ENCODE results near the gene HDDC2.
"Not testable (repeated sequence)": the region's sequence is repeated elsewhere in the genome, so short reads cannot be mapped to it uniquely, and the experiment has no call there.

The HDDC2 gene

DNA sequence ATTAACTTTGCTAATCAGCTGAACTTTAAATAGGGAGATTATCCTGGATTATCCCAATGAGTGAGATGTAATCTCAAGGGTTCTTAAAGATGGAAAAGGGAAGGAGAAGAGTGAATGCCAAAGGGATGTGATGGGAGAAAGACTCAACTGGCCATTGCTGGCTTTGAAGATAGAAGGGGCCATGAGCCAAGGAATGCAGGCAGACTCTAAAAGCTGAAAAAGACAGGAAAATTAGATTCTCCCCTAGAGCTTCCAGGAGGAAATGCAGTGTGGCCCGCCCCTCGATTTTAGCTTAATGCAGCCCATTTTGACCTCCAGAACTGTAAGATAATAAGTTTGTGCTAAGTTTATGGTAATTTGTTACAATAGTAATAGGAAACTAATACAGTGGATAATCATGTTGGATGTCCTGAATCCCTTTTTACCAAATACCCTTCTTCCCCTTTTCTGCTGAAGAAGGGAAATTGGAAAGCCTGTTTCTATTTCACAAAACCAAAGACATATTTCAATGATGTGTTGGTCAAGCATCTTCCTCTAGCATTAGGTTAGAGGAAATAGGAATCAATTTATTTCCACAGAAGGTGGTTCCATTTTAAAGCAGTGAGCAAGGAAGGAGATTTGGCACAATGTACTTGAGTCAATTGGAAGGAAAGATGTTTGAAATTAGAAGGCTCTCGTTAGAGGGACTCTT is 3.3 kb upstream of the HDDC2 start:
- no peak for DNase-seq

DNA sequence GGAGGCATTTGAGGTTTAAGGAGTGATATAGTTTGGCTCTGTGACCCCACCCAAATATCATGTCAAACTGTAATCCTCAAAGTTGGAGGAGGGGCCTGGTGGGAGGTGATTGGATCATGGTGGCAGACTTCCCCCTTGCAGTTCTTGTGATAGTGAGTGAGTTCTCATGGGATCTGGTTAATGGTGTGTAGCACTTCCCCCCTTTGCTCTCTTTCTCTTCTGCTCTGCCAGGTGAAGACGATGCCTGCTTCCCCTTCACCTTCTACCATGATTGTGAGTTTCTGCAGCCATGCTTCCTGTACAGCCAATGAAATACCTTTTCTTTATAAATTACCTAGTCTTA is 1.7 kb upstream of the HDDC2 start:
- no peak for DNase-seq

DNA sequence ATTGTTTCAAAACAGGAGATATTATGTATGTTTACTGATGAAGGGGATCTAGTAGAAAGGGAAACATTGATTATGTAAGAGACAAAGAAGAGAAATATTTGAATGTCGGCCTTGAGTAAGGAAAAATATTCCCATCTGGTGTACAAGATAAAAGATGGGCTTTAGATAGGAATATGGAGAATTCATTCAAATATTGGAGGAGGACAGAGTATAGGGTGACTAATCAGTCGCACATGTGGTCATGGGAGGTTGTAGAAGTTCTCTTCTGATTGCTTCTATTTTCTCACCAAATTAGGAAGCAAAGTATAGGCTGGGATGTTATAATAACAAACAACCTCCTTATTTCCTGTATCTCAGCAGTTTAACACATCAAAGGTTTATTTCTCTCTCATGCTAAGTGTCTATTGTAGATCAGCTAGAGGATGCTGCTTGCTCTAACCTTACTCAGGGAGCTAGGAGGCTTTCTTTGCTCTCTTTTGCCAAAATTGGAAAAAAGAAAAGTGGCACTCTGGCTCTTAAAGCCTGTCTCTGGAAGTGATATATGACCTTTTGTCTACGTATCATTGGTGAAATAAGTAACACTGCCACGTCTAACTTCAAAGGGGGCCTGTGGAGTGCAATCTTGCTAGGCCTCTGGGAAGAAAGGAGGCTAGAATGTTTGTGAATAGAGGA is 1.2 kb upstream of the HDDC2 start:
- no peak for DNase-seq

DNA sequence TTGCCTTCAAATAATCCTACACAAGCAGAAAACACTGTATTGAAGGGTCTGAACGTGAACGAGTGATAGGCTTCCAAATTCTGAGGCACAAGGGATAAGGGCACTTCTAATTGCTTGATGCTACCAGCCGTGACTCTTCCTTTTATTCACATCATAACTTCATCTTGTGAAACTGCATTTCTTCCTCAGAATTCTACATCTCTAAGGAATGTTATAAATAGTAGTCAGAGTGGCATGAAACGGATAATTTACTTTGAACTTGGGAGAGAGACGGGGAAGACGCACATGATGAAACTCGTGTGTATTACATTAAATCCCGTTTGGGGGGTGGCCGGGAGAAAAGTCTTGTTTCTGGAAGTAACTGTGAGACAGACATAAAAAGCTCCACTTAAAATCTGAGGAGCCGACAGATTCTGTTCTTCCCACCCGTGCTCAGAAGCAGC is 754 bp downstream of the HDDC2 start:
- DNase-seq = no peak

DNA sequence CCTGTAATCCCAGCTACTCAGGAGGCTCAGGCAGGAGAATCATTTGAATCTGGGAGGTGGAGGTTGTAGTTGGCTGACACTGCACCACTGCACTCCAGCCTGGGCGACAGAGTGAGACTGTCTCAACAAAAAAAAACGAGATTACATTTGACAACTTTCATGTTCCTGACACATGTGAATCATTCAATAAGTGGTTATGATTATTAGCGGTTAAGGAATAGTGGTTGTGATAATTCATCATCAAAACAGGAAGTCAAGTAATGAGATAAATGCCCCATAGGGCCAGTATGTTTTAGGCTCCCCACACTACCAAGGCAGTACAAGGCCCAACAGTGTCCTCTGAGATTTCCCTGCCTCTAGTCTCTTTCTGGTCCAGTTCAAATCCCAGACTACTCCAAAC is 2.5 kb downstream of the HDDC2 start:
- no peak for DNase-seq

DNA sequence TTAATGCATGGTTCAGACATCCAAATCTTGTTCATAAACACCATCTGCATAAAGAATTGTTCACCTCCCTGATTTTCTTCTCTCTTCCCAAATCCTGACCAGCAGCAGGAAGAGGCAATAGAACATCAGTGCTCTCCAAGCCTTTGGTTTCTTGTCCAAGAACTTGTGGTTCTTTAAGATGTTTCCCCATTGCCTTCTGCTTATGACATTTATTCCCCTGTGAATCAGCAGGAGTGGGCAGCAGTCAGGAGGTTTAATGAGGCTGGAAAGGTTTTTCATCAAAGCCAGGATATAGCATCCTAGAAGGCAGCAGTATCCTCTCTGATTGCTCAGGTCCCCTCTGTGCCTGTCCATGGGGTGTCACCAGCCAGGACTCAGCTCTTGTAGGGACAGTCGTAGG is 5.3 kb downstream of the HDDC2 start:
- DNase-seq = no peak

DNA sequence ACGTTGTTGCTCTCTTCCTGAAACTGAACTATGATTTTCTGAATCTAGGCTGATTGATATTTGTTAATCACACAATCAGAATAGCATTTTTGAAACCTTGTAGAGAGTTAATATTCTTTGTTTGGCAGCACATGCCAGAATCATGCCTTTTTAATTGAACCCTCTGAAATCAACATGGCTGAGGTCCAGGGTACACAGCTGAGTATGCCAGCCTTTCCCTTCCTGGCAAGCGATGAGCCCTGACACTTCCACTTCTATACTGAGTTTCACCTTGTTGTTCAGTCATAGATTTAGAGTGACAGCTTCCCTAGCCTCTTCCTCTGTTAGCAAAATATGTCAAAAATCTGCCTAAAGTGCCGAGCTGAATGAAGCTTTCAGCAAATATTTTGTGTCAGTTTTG is 6.8 kb downstream of the HDDC2 start:
- no peak for DNase-seq

DNA sequence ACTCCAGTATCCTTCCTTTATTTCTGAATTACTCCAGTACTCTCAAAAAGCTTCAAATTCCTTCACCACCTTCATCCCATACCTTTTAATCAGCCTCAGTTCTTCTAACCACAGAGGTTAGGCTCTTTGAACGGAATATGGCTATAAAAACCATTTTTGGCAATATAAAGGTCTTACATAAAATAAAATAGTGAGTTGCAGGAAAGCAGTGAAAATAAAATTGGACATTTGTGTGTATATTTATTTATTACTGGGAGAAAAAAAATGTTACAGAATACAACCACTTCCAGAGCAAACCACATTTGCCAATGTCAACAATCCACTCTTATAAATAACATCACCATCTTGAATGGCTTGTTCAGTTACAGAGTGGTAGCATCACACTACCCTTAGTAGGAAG is 7.7 kb downstream of the HDDC2 start:
- no peak for DNase-seq

DNA sequence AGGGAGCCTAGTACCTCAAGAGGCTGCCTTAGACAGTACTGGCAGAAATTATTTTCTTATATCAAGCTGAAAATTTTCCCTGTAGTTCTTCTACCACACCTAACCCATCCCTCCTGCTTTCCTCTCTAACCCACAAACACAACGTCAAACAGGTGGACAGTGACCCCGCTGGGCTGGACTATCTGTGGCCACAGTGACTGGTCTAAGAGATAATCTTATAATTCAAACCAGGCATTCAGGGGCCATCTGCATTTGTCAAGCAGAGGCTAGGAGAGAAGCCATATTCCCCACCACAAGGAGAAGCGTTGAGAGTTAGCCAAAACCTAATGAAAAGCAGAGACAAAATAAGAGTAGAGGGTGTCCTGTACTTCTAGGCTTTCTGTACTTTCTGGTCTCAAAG is 8.2 kb downstream of the HDDC2 start:
- no peak for DNase-seq

DNA sequence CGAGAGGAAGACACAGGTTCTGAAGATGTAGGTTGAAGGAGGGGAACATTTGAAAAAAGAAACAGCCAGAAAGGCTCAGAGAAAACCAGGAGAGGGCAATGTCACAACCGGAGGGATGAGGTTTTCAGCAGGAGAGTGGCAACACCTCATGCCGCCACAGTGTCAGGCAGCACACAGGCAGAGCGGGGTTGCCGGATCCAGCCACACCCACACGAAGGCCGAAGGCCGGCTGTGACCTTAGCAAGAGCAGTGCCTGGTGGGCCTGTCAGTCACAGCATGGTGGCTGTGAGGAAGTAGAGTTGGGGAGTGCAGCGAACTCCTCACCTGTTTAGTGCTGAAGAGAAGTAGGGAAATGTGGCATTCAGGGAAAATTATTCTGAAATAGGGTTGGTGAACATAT is 14.0 kb downstream of the HDDC2 start:
- DNase-seq = no peak

DNA sequence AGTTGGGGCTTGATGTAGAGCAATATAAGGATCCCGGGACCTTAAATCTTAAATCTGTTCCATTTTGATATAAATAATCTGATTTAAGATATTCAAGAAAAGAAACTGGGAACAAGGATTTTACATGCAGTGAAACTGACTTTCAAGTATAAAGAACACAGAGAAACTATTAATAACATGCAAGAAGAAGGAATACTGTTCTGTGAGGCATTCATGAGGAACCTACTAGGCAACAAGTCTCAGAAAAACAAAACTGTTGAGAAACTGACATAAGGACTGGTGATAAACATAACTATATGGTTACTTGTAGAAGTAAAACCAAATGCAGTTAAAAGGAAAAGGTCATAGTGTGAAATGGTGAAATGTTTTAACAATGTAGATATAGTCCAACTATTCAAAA is 15.8 kb downstream of the HDDC2 start:
- no peak for DNase-seq

DNA sequence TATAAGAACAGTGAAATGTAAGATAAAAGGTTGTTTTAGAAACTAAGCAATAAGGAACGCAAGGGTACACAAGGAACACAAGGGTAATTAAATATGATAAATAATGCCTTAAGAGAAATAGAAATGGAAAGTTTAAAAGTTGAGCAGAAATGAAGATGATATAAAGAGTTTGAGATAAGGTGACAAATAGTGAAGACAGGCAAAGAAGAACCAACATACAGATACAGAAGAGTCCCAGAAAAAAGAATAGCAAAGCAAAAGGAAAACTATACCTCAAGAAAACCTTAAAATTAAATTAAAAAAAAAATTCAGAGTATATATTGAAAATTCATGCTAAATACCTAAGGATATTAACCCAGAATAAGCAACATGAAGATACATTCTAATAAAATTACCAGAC is 16.4 kb downstream of the HDDC2 start:
- DNase-seq = no peak

DNA sequence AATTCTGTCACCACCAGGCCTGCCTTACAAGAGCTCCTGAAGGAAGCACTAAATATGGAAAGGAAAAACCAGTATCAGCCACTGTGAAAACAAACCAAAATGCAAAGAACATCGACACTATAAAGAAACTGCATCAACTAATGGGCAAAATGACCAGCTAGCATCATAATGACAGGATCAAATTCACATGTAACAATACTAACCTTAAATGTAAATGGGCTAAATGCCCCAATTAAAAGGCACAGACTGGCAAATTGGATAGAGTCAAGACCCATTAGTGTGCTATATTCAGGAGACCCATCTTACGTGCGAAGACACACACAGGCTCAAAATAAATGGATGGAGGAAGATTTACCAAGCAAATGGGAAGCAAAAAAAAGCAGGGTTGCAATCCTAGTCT is 19.3 kb downstream of the HDDC2 start:
- not testable (repeated sequence) for DNase-seq

DNA sequence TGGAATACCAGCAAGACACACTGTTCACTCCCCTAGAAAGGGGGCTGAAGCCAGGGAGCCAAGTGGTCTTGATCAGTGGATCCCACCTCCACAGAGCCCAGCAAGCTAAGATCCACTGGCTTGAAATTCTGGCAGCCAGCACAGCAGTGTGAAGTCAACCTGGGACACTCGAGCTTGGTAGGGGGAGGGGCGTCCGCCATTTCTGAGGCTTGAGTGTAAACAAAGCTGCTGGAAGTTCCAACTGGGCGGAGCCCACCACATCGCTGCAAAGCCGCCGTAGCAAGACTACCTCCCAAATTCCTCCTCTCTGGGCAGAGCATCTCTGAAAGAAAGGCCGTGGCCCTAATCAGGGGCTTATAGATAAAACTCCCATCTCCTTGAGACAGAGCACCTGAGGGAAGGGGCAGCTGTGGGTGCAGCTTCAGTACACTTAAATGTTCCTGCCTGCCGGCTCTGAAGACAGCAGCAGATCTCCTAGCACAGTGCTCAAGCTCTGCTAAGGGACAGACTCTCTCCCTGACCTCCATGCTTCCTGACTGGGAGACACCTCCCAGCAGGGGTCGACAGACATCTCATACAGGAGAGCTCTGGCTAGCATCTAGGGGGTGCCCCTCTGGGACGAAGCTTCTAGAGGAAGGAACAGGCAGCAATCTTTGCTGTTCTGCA is 21.3 kb downstream of the HDDC2 start:
- not testable (repeated sequence) for DNase-seq

DNA sequence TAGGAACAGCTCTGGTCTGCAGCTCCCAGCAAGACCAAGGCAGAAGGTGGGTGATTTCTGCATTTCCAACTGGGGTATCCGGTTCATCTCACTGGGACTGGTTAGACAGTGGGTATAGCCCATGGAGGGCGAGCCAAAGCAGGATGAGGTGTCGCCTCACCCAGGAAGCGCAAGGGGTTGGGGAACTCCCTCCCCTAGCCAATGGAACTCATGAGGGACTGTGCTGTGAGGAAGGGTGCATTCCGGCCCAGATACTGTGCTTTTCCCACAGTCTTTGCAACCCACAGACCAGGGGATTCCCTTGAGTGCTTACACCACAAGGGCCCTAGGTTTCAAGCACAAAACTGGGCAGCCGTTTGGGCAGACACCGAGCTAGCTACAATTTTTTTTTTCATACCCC is 21.8 kb downstream of the HDDC2 start:
- DNase-seq = no peak

DNA sequence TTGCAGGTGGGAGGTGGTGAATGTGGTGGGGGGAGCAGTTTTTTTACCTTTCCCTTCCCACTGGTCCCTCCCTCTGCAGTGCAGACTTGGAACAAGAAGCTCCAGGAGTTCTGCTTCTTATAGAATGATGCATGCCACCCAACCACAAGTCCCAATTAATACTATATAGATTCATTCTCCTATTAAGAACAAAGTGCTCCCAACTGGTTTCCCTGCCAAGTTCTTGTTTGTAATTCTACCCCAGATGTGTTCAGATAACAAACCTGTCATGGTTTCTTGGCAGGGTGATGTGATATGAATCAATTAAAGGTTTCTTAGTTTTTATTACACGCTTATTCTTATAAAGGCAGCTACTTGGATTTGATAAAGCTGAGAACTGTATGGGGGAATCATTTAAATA is 23.9 kb downstream of the HDDC2 start:
- DNase-seq = no peak

DNA sequence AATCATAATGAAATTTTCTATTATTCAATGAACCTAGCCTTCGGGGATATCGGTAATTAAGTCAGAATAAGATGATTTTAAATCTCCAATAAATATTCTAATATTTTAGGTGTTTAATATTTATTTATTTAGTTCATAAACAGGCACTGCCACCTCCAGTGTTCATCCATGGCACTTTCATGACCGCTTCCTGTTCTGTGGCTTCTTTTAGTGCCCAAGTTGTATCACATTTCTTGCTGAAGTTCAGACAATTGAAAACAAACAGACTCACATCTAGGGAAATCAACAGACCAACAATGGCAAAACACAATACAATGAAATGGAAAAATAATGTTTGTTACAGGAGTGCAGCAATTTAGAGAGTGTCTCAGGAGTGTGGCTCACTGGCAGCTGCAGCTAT is 26.0 kb downstream of the HDDC2 start:
- no peak for DNase-seq

DNA sequence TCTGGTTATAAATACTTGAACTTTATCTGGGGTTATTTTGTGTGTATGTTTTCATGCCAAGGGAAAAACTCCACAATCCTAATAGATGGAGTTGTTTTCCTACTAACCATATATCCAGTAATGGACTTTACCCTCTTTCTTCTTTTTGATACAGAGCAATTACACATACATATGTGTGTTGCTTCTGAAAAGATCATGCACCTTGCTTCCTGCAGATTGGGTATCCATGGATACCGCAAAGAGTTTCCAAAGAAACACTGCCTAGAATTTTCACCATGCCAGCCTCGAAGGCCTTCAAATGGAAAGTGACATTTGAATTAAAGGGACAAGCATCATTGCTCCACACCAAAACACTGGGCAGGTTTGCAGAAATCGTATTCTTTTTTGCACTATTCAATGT is 26.8 kb downstream of the HDDC2 start:
- no peak for DNase-seq

DNA sequence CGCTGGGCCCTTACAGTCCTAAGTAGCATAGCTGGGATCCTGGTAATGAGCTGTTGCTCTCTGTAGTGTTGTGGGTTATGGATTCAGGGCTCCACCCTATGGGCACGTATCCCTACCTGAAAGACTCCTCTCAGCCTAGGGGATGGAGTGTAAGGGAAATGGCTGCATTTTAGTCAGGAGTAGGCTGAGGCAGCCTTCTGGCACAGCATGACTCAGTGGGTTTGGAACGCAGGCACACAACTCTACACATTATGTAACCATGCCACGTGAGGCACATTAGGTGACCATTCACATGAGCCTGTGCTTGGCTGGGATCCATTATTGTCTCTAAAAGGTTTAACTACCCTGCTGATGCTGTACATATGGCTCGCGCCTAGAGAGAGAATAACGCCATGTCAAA is 27.8 kb downstream of the HDDC2 start:
- DNase-seq = no peak

DNA sequence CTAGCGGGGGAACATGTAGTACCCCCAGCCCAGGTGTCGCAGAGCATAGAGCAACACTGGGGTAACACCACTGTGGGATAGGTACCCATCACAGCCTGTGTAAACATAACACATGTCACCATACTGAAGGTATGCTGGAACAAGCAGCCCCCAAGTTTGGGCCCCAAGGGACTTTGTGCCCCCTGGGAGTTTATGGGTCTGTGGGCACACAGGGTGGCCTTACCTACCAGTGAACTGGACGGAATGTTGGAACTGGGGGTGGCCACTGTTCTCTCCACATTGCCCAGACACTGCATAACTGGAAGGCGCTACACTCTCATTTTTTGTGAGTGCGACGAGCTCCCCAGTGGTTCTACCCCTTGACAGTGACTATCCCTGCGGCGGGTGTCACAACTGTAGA is 28.5 kb downstream of the HDDC2 start:
- no peak for DNase-seq

DNA sequence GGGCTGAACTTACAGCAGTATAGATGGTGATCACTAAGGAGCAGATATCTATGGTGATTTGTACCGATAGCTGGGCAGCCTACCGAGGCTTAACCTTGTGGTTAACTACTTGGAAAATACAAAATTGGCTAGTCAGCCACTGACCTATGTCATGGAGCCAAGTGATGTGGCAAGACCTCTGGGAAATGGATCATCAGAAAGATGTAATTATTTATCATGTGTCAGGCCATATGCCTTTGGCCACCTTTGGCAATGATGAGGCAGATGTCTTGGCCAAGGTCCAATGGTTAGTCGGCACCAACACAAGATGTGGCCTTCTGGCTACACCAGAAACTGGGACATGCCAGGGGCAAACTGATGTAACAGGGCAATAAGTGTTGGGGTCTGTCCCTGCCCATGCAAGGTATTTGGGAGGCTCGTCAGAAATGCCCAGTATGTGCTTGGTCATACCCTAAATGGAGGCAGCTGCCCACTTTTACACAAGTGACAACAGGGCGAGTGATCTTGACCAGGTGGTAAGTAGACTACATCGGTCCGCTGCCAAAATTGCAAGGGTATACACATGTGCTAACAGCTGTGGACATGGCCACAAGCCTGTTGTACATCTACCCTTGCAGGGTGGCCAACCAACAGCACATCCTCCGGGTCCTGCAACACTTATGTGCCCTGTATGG is 30.1 kb downstream of the HDDC2 start:
- no peak for DNase-seq

DNA sequence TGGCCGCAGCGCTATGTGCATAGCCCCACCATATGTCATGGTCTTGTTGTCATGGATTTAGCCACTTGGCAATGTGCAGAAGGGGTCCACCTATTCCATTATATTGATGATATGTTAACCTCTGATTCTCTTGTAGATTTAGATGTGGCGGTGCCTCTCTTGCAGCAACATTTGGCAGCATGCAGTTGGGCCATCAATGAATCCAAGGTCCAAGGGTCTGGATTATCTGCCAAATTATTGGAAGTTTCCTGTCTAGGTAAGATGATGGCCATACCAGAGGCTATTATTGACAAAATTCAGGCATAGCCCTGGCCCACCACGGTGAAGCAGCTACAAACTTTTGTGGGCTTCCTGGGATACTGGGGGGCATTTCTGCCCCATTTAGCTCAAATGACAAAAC is 31.4 kb downstream of the HDDC2 start:
- DNase-seq = no peak

DNA sequence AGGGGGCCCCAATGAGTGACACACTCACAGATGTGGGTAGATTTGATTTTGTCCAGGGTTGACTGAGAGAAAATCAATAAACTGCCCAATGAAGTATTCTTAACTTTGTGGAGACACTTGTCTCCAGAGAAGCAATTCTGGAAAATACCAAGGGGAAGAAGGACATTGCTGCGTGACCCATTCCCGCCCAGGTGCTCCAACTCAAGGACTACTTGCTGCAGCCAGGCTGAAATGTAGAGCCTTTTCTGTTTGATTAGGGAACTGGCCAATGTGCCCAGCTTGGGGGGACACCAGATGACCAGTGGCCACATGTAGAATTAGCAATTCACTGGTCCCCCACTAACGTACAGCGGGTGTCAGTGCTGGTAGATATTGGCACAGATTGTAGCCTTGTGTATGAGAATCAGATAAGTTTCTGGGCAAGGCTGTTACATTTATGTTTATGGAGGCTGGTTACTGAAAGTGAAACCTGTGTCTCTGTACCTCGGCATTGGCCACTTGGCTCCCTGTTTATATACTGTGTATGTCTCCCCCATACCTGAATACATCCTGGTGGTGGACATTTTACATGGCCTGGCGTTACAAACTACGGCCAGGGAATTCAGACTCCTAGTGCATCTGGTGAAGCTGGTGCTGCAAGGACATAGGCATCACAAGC is 32.3 kb downstream of the HDDC2 start:
- no peak for DNase-seq

DNA sequence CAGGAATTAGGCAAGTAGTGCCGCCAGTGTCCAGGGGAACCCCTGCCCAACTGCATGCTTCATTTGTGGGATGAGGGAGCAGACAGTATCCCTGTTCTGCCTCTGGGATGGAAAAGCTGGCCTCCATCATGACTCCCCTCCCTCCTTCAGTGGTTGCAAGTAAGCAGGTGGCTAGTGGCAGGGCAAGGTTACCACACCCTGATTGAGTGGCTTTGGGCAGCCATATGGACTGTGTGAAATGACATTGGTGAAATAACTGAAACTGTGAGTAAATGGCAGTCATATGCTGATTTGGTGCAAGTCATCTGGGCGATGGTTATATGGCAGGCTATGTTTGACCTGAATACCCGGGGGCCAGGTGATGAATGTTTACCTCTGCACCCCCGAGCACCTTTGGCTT is 33.0 kb downstream of the HDDC2 start:
- no peak for DNase-seq
